HG03521 (cell line): ENCODE data around the gene TRDN.
A peak's percentile ranks its signal among the peaks of the same experiment; 100 is the strongest.
"Not testable (repeated sequence)": the region's sequence is repeated elsewhere in the genome, so short reads cannot be mapped to it uniquely, and the experiment has no call there.

Experiments used
- ATAC-seq: cut with Tn5 transposase; IDR thresholded peaks from one replicate; pipeline ENCODE4 v1.9.1; 2021; ENCODE audit warnings: mild to moderate bottlenecking, moderate library complexity; ENCODE audit not compliant: unreplicated experiment

TRDN gene

GRCh38 chr6:123632641-123633040, 4.1 kb downstream of the TRDN start:
- no peak for ATAC-seq

- no peak for ATAC-seq
Observed at GRCh38 chr6:123629258-123629941, 7.3 kb downstream of the TRDN start.

- ATAC-seq = no peak
Observed at GRCh38 chr6:123625696-123626095, 11.1 kb downstream of the TRDN start.

DNA sequence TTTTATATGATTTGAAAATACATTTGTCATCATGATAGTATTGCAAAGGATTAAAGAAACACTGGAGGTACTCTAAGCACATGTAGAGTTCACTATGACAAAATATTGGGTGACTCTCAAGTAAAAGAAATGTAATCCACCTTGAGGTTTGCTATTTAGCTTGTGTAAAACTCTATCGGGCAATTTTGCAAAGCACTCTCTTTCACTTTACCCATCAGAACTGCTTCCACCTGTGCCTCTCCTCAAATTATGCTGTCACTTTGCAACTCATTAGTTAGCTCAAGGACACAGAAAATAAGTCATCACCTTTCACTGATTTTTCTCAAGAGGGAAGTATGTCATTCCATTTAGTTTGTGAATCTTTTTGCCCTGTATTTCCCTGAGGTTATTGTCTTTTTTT, 14.0 kb downstream of the TRDN start:
- ATAC-seq = no peak

- no peak for ATAC-seq
Observed at GRCh38 chr6:123619156-123619555, 17.6 kb downstream of the TRDN start.

DNA sequence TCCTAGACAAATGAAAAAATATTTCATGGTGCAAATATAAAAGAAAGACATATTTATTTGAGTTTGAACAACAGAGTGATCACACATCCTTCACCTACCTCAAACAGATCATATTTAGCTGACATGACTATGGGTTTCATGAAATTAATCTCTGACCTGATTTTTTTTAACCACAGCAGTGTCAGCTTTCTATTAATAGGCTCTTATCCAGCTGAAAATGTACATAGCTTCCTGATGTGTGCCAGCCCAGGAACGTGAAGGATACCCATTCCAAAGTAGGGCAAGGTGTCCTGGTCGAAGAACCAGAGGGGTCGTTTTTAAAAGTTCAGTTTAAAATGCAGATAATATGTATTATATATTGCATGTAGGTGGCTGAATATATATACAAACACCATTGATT, 19.8 kb downstream of the TRDN start:
- ATAC-seq = no peak

GRCh38 chr6:123616016-123616415, 20.7 kb downstream of the TRDN start:
- no peak for ATAC-seq

- ATAC-seq = no peak
Observed at GRCh38 chr6:123610779-123611178, 26.0 kb downstream of the TRDN start.

DNA sequence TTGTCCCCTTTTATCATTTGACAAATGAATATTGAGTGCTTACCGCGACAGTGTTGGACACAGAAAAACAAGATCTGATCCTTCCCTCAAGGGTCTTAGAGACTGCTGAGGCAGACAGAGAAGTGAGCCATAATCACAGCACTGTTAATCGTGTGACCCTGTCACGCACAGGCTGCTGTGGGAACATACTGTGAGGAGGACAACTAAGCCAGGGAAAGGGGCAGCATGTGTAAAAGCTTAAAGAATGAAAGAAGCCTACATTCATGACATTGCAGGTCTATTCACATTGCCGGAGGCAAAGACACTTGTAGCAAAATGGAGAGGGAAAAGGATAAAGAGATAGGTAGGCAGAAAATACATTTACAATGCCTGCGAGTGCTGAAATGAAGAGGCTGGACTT, 32.7 kb downstream of the TRDN start:
- no peak for ATAC-seq

GRCh38 chr6:123598011-123598410, 38.7 kb downstream of the TRDN start:
- ATAC-seq = peak; percentile 53

- no peak for ATAC-seq
Observed at GRCh38 chr6:123594776-123595175, 42.0 kb downstream of the TRDN start.

DNA sequence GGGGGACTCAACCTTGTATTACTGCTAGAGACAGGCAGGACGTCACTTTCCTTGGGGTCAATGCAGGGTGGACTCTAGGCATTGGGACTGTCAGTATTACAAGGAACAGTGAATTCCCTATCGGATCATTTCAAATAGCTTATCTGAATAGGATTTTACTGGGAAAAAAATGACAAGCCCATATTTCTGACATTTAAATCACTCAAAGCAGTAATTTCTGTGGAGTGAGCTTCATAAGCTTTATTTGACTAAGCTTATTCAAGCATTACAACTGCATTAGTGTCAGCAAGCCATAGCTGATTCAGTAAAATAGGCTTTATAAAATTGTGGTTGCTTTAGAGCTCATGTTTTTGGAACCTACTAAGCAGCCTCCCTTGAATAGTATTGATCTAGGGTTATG, 44.3 kb downstream of the TRDN start:
- ATAC-seq = no peak

GRCh38 chr6:123589973-123590372, 46.8 kb downstream of the TRDN start:
- no peak for ATAC-seq

DNA sequence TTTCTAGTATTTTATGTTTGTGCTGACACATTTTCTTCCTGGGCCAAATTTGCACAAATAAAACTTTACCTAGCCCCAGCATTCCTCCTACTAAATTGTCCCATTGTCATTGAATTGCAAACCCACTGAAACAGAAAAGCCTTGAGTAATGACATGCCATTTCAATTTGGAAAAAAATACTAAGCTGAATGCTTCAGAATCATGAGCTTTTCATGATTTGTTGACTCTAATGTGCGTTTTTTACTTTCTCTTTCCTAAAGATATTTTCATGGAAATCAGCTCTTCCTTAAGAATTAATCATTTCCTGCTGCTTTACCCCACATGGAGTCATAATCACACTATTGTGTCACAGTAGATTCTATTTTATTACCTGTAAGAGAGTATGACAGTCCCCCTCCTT, 47.4 kb downstream of the TRDN start:
- ATAC-seq = no peak

DNA sequence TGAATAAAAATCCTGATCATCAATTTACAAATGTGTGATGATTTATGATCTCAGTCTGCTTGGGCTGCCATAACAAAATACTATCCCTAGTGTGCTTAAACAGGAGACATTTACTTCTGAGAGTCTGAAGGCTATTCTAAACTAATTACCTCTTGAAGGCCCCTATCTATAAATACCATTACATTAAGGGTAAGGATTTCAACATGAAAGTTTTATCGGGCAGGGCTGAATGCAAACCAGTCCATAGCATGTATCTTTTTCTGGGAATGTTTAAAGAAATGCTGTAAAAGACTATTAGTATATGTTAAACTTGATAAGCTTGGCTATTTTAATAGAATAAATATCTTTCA, 48.2 kb downstream of the TRDN start:
- ATAC-seq = no peak

DNA sequence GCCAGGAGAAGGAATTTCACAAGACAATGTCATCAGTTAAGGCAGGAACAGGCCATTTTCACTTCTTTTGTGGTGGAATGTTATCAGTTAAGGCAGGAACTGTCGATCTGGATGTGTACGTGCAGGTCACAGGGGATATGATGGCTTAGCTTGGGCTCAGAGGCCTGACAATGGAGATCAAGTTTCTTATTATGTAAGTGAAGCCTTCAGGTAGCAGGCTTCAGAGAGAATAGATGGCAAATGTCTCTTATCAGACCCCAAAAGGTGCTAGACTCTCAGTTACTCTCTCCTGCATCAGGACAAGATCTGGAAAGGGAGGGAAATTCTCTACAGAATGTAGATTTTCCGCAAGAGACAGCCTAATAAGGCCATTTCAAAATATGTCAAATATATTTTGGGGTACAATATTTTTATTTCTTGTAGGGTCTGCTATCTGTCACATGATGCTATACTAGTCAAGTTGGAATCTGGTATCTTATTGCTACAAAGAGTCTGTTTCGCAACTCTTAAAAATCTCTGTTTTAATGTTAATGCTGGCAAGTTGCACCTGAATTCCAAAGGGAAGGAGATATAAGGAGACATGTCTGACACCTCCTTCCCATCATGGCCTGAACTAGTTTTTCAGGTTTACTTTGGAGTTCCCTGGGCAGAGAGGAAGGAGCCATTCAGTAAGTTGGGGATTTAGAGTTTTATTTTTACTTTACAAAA, 48.8 kb downstream of the TRDN start:
- ATAC-seq = no peak

- ATAC-seq = not testable (repeated sequence)
Observed at GRCh38 chr6:123587407-123587806, 49.3 kb downstream of the TRDN start.

DNA sequence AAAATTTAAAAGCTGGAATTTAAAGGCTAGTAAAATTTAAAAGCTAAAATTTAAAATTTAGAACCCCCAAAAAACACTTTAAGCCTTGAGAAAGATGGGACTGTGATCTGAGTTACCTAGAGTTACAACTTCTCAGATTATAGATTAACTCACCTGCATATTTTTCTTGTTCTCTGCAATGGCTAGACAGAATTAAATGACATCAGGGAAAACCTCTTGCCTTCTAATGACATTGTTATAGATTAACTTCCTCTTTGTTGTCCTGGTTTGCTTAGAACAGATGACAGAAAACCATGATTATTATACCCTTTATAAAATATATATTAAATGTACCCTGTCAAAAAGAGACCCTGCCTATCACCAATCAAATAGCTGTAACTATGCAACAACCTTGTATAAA, 56.4 kb downstream of the TRDN start:
- no peak for ATAC-seq

- no peak for ATAC-seq
Observed at GRCh38 chr6:123575188-123575587, 61.6 kb downstream of the TRDN start.

- ATAC-seq = no peak
Observed at GRCh38 chr6:123570813-123571684, 65.7 kb downstream of the TRDN start.

GRCh38 chr6:123569575-123569974, 67.2 kb downstream of the TRDN start:
- ATAC-seq = no peak

- no peak for ATAC-seq
Observed at GRCh38 chr6:123565529-123565928, 71.2 kb downstream of the TRDN start.
